ENCODE measurements around the gene PPP1R15B. TPM values are rescaled to one million over a fixed set of nuclear protein-coding genes. Genes with fewer than 3 reads are reported as not detected.

The PPP1R15B gene
- total RNA-seq, 1 donor = 23.9 TPM

- H3K4me1 ChIP-seq (ENCODE audit: insufficient read depth, low read length) = peaks cover 38% of the 10 kb centered on the region
- H3K27me3 ChIP-seq (ENCODE audit: insufficient read depth, low read length) = no peaks in the 10 kb centered on the region
- no peak overlapping the region for H2AFZ ChIP-seq (ENCODE audit: low read length)
- no peak overlapping the region for H3K4me3 ChIP-seq (ENCODE audit: insufficient read depth, low read length)
- TF ChIP-seq, protein P1, sequence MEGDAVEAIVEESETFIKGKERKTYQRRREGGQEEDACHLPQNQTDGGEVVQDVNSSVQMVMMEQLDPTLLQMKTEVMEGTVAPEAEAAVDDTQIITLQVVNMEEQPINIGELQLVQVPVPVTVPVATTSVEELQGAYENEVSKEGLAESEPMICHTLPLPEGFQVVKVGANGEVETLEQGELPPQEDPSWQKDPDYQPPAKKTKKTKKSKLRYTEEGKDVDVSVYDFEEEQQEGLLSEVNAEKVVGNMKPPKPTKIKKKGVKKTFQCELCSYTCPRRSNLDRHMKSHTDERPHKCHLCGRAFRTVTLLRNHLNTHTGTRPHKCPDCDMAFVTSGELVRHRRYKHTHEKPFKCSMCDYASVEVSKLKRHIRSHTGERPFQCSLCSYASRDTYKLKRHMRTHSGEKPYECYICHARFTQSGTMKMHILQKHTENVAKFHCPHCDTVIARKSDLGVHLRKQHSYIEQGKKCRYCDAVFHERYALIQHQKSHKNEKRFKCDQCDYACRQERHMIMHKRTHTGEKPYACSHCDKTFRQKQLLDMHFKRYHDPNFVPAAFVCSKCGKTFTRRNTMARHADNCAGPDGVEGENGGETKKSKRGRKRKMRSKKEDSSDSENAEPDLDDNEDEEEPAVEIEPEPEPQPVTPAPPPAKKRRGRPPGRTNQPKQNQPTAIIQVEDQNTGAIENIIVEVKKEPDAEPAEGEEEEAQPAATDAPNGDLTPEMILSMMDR (IDR thresholded peaks at IDR 0.05; ENCODE audit: extremely low read depth, low read depth, low read length) = no peak
- H3K27ac ChIP-seq (ENCODE audit: low read depth, low read length) = no peak overlapping the region
- peaks cover 12% of the 10 kb centered on the region for H4K20me1 ChIP-seq (ENCODE audit: insufficient read depth, low read length)
- no peaks in the 10 kb centered on the region for H3K36me3 ChIP-seq (ENCODE audit: insufficient read depth, low read length)
- no peaks in the 10 kb centered on the region for H3K9me3 ChIP-seq (ENCODE audit: low read depth, low read length)
- no peak overlapping the region for H3K4me2 ChIP-seq (ENCODE audit: insufficient read depth, low read length)
- peaks cover 12% of the 10 kb centered on the region for H3K79me2 ChIP-seq (ENCODE audit: insufficient read depth, low read length)
- DNase-seq (ENCODE audit: insufficient read length, low spot score, missing footprints) = no peak
These were observed 3.7 kb upstream of the PPP1R15B start for GRCh38 chr1:204415351-204415750.

DNA sequence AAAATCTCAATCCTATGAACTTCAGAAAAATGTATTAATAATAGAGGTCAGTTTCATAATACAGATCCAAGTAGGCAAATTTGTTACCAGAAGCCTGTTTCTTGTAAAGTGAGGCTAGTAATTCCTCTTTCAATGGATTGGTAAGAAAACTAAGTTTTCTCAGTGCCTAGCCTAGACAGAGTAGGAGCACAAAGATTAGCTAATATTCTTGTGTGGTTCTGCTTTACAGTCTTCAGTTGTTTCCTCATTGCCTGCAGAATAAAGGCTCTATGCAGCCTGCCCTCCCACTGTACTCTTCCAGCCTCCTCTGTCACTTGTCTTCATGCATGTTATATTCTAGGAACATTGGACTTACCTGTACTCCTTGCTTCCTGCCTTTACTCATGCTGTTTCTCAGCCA is 2.4 kb upstream of the PPP1R15B start:
- TF ChIP-seq, protein P1 (IDR thresholded peaks at IDR 0.05; ENCODE audit: extremely low read depth, low read depth, low read length) = no peak
- Histone ChIP-seq H2AFZ (ENCODE audit: low read length) (no peak overlapping the region), H3K4me2 (ENCODE audit: insufficient read depth, low read length) (no peak overlapping the region), H3K27me3 (ENCODE audit: insufficient read depth, low read length) (no peaks in the 10 kb centered on the region), H3K9me3 (ENCODE audit: low read depth, low read length) (no peaks in the 10 kb centered on the region), H3K27ac (ENCODE audit: low read depth, low read length) (no peak overlapping the region), H3K79me2 (ENCODE audit: insufficient read depth, low read length) (peaks cover 26% of the 10 kb centered on the region), H3K4me3 (ENCODE audit: insufficient read depth, low read length) (no peak overlapping the region), H4K20me1 (ENCODE audit: insufficient read depth, low read length) (peaks cover 26% of the 10 kb centered on the region), H3K4me1 (ENCODE audit: insufficient read depth, low read length) (peaks cover 25% of the 10 kb centered on the region), H3K36me3 (ENCODE audit: insufficient read depth, low read length) (no peaks in the 10 kb centered on the region)
- no peak for DNase-seq (ENCODE audit: insufficient read length, low spot score, missing footprints)

DNA sequence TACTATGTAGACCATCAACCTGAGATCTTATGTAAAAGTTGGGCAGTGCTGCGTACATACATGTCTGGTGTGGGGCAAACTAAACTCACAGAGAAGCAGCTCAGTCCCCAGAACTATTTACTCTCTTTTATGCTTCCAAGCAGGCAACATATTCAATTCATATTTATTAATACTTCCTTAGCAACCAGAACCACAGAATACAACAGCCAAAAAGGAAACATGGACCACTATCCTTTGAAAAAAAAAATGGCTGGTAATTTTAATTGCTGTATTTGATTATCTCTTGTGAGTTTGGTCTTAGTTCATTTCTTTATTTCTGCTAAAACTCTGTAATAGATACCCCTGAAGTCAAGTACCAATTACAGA is 1.5 kb upstream of the PPP1R15B start:
- TF ChIP-seq, protein P1 (IDR thresholded peaks at IDR 0.05; ENCODE audit: extremely low read depth, low read depth, low read length) = no peak
- H3K36me3 ChIP-seq (ENCODE audit: insufficient read depth, low read length) = no peaks in the 10 kb centered on the region
- no peak overlapping the region for H2AFZ ChIP-seq (ENCODE audit: low read length)
- no peak overlapping the region for H3K4me2 ChIP-seq (ENCODE audit: insufficient read depth, low read length)
- H3K4me1 ChIP-seq (ENCODE audit: insufficient read depth, low read length) = peaks cover 16% of the 10 kb centered on the region
- no peaks in the 10 kb centered on the region for H3K9me3 ChIP-seq (ENCODE audit: low read depth, low read length)
- H3K79me2 ChIP-seq (ENCODE audit: insufficient read depth, low read length) = peaks cover 34% of the 10 kb centered on the region
- no peaks in the 10 kb centered on the region for H3K27me3 ChIP-seq (ENCODE audit: insufficient read depth, low read length)
- DNase-seq (ENCODE audit: insufficient read length, low spot score, missing footprints) = no peak
- no peak overlapping the region for H3K4me3 ChIP-seq (ENCODE audit: insufficient read depth, low read length)
- no peak overlapping the region for H3K27ac ChIP-seq (ENCODE audit: low read depth, low read length)
- H4K20me1 ChIP-seq (ENCODE audit: insufficient read depth, low read length) = peaks cover 34% of the 10 kb centered on the region

DNA sequence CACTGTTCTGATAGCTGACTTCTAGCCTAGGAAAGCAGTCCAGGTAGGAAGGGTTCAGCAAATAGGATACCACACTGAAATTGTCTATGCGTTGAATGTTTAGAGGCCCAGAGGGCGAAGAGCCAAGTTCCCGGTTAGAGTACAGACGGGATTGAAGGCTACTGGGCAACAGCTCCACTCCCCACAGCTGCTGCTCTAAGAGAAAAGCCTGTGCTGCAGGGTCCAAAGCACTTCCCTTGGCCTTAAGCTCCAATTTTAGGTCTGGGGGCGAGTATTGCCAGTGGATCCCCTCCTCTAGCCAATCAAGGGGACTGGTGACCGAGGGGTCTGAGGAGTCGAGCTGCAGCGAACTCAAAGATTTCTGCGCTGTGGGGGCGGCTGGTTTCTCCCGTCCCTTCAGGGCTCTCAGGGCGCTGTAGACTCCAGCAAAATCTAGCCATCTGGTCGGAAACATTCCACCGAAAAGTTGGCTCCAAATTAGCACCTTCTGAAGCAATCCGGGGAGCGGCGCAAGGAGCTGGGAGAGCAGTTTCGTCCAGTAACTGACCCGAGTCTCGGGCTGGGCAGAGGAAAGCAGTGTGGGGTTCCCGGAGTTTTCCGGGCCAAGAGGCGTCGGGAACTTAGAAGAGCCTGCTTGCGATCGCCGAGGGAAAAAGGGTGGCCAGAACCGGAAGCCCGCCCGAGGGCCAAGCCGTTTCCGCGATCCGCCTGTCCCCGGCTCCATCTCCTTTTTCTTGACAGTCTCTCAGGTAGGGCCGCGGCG is 748 bp downstream of the PPP1R15B start:
- H4K20me1 ChIP-seq (ENCODE audit: insufficient read depth, low read length) = peaks cover 57% of the 10 kb centered on the region
- H3K4me3 ChIP-seq (ENCODE audit: insufficient read depth, low read length) = peak overlapping the region; percentile 83
- TF ChIP-seq, protein P1 (IDR thresholded peaks at IDR 0.05; ENCODE audit: extremely low read depth, low read depth, low read length) = no peak
- peaks cover 8% of the 10 kb centered on the region for H3K36me3 ChIP-seq (ENCODE audit: insufficient read depth, low read length)
- peaks cover 9% of the 10 kb centered on the region for H3K4me1 ChIP-seq (ENCODE audit: insufficient read depth, low read length)
- H3K27me3 ChIP-seq (ENCODE audit: insufficient read depth, low read length) = no peaks in the 10 kb centered on the region
- H3K27ac ChIP-seq (ENCODE audit: low read depth, low read length) = peak overlapping the region; percentile 99
- H3K9me3 ChIP-seq (ENCODE audit: low read depth, low read length) = no peaks in the 10 kb centered on the region
- no peak for DNase-seq (ENCODE audit: insufficient read length, low spot score, missing footprints)
- peak overlapping the region; percentile 97 for H3K4me2 ChIP-seq (ENCODE audit: insufficient read depth, low read length)
- H3K79me2 ChIP-seq (ENCODE audit: insufficient read depth, low read length) = peaks cover 57% of the 10 kb centered on the region
- peak overlapping the region; percentile 79 for H2AFZ ChIP-seq (ENCODE audit: low read length)

Data from osteoblast (primary cell).